Large intestine (tissue), 3 donors: ENCODE data around the gene TRIOBP. TPM values are rescaled to one million over a fixed set of nuclear protein-coding genes. Genes with fewer than 3 reads are reported as not detected.

Experiments used
- DNase-seq, 2 donors: peaks; one replicate each; pipeline versions ENCODE4 v3.0.0 to v3.0.0-alpha.2; 2013
- H3K27ac ChIP-seq: one replicate; pipeline ENCODE4 v1.5.1; 2013; ENCODE audit warnings: low read length
- H3K27me3 ChIP-seq: 2 replicates; pipeline ENCODE4 v1.6.1; 2013; ENCODE audit warnings: low read length; ENCODE audit not compliant: control insufficient read depth, insufficient read depth
- H3K36me3 ChIP-seq: 2 replicates; pipeline ENCODE4 v1.6.1; 2013; ENCODE audit warnings: low read length; ENCODE audit not compliant: control insufficient read depth, insufficient read depth
- H3K4me1 ChIP-seq: one replicate; pipeline ENCODE4 v1.6.1; 2013; ENCODE audit warnings: low read length; ENCODE audit not compliant: control insufficient read depth, insufficient read depth
- H3K4me3 ChIP-seq: one replicate; pipeline ENCODE4 v1.5.1; 2013; ENCODE audit warnings: low read length
- H3K9me3 ChIP-seq: one replicate; pipeline ENCODE4 v1.6.1; 2013; ENCODE audit warnings: mild to moderate bottlenecking, low read depth, low read length, moderate library complexity; ENCODE audit not compliant: control insufficient read depth
- WGBS: methylation state at CpG from one replicate; pipeline ENCODE4 v1.1.5; 2013; ENCODE audit warnings: low lambda C conversion rate; ENCODE audit not compliant: insufficient coverage; 5-methylcytosine and 5-hydroxymethylcytosine counted together
- polyA plus RNA-seq: library from polyadenylated mRNA; unstranded; fragments of 120-200 nt; gene quantifications from one replicate; pipeline ENCODE4 v1.2.1, GENCODE V29; 2013

Gene TRIOBP
- polyA plus RNA-seq, 1 donor = 43.5 TPM

- Histone ChIP-seq H3K27ac (no peak overlapping the region), H3K9me3 (no peaks in the 10 kb centered on the region), H3K4me3 (no peak overlapping the region), H3K36me3 (peaks cover 64% of the 10 kb centered on the region), H3K4me1 (no peaks in the 10 kb centered on the region), H3K27me3 (no peaks in the 10 kb centered on the region)
- no peak for DNase-seq
- WGBS = no CpG with 5 or more reads among the region's 16 CpGs
Observed at GRCh38 chr22:37763652-37764051, 66.8 kb downstream of the TRIOBP start.

- Histone ChIP-seq H3K4me1 (no peaks in the 10 kb centered on the region), H3K9me3 (no peaks in the 10 kb centered on the region), H3K27ac (no peak overlapping the region), H3K4me3 (no peak overlapping the region), H3K36me3 (peaks cover 64% of the 10 kb centered on the region), H3K27me3 (no peaks in the 10 kb centered on the region)
- no peak for DNase-seq
- no CpG with 5 or more reads among the region's 6 CpGs for WGBS
Observed at GRCh38 chr22:37764622-37765021, 67.8 kb downstream of the TRIOBP start.

GRCh38 chr22:37765498-37765897 lies 68.7 kb downstream of the TRIOBP start:
- no peak for DNase-seq
- no peaks in the 10 kb centered on the region for H3K9me3 ChIP-seq
- H3K4me1 ChIP-seq = no peaks in the 10 kb centered on the region
- H3K27me3 ChIP-seq = no peaks in the 10 kb centered on the region
- H3K4me3 ChIP-seq = no peak overlapping the region
- peaks cover 63% of the 10 kb centered on the region for H3K36me3 ChIP-seq
- no peak overlapping the region for H3K27ac ChIP-seq
- no CpG with 5 or more reads among the region's 13 CpGs for WGBS

- no peak overlapping the region for H3K4me3 ChIP-seq
- H3K36me3 ChIP-seq = peaks cover 61% of the 10 kb centered on the region
- DNase-seq = no peak
- no peaks in the 10 kb centered on the region for H3K9me3 ChIP-seq
- H3K27me3 ChIP-seq = no peaks in the 10 kb centered on the region
- WGBS = no CpG with 5 or more reads among the region's 8 CpGs
- H3K27ac ChIP-seq = no peak overlapping the region
- no peaks in the 10 kb centered on the region for H3K4me1 ChIP-seq
Observed at GRCh38 chr22:37765953-37766576, 69.2 kb downstream of the TRIOBP start.

- no peak overlapping the region for H3K4me3 ChIP-seq
- no CpG with 5 or more reads among the region's 3 CpGs for WGBS
- no peak overlapping the region for H3K27ac ChIP-seq
- peaks cover 76% of the 10 kb centered on the region for H3K36me3 ChIP-seq
- no peaks in the 10 kb centered on the region for H3K27me3 ChIP-seq
- DNase-seq = no peak
- H3K4me1 ChIP-seq = no peaks in the 10 kb centered on the region
- no peaks in the 10 kb centered on the region for H3K9me3 ChIP-seq
Observed at GRCh38 chr22:37768273-37768672, 71.4 kb downstream of the TRIOBP start.

- Histone ChIP-seq H3K36me3 (peaks cover 77% of the 10 kb centered on the region), H3K9me3 (no peaks in the 10 kb centered on the region), H3K4me3 (no peak overlapping the region), H3K4me1 (no peaks in the 10 kb centered on the region), H3K27me3 (no peaks in the 10 kb centered on the region), H3K27ac (no peak overlapping the region)
- DNase-seq = no peak
- WGBS = no CpG with 5 or more reads among the region's 24 CpGs
Observed at GRCh38 chr22:37769056-37769455, 72.2 kb downstream of the TRIOBP start.

- no peaks in the 10 kb centered on the region for H3K27me3 ChIP-seq
- H3K9me3 ChIP-seq = no peaks in the 10 kb centered on the region
- no peak overlapping the region for H3K4me3 ChIP-seq
- H3K27ac ChIP-seq = no peak overlapping the region
- peaks cover 74% of the 10 kb centered on the region for H3K36me3 ChIP-seq
- WGBS = no CpG with 5 or more reads among the region's 4 CpGs
- H3K4me1 ChIP-seq = no peaks in the 10 kb centered on the region
- no peak for DNase-seq
Observed at GRCh38 chr22:37771081-37771480, 74.2 kb downstream of the TRIOBP start.

- DNase-seq = no peak
- Histone ChIP-seq H3K4me1 (no peaks in the 10 kb centered on the region), H3K27me3 (no peaks in the 10 kb centered on the region), H3K36me3 (peaks cover 71% of the 10 kb centered on the region), H3K27ac (no peak overlapping the region), H3K9me3 (no peaks in the 10 kb centered on the region), H3K4me3 (no peak overlapping the region)
- no CpG with 5 or more reads among the region's 17 CpGs for WGBS
Observed at GRCh38 chr22:37771702-37772427, 75.0 kb downstream of the TRIOBP start.

GRCh38 chr22:37774728-37775127 lies 77.9 kb downstream of the TRIOBP start:
- Histone ChIP-seq H3K4me1 (peaks cover 4% of the 10 kb centered on the region), H3K27ac (no peak overlapping the region), H3K36me3 (peaks cover 47% of the 10 kb centered on the region), H3K9me3 (no peaks in the 10 kb centered on the region), H3K4me3 (no peak overlapping the region), H3K27me3 (no peaks in the 10 kb centered on the region)
- no peak for DNase-seq
- WGBS = no CpG with 5 or more reads among the region's 3 CpGs

GRCh38 chr22:37775785-37776638 lies 79.2 kb downstream of the TRIOBP start:
- no peak overlapping the region for H3K27ac ChIP-seq
- H3K4me1 ChIP-seq = peaks cover 4% of the 10 kb centered on the region
- no peaks in the 10 kb centered on the region for H3K27me3 ChIP-seq
- no peaks in the 10 kb centered on the region for H3K9me3 ChIP-seq
- H3K36me3 ChIP-seq = peaks cover 42% of the 10 kb centered on the region
- no peak for DNase-seq
- no peak overlapping the region for H3K4me3 ChIP-seq
- WGBS = 100% methylated on average over 1 of the region's 17 CpGs
